ENCODE results near the gene SALL1. TPM values are rescaled to one million over a fixed set of nuclear protein-coding genes. Genes with fewer than 3 reads are reported as not detected.
A peak's percentile ranks its signal among the peaks of the same experiment; 100 is the strongest.

SALL1 gene
- total and polyA plus RNA-seq, 2 of the 13 experiments (the other 11 are each of a cell fraction or from before 2014, with no cell fraction given) = 6.6 to 12.3 TPM

GRCh38 chr16:51097729-51098128, 53.3 kb downstream of the SALL1 start:
- no peak for ATAC-seq
- intact Hi-C loops (cut with micrococcal nuclease; ENCODE audit: unreplicated experiment) = no loop called here
- H2AFZ ChIP-seq (ENCODE audit: low read length) = no peak overlapping the region
- CTCF ChIA-PET (ENCODE audit: low intra/inter-chr PET ratio, low total read pairs) = no interaction called here
- in situ Hi-C loops (cut with HindIII; ENCODE audit: extremely low pct_ligation_motif_present, low pct_unique_long_range_greater_than_20kb) = no loop called here
- no peak overlapping the region for H3K27ac ChIP-seq (ENCODE audit: extremely low read length, insufficient read depth, low read length)
- no peak overlapping the region for H3K4me3 ChIP-seq (replicated peaks in 1 of 3; ENCODE audit: insufficient read depth in 1 of 3, low read depth in 2 of 3, low read length in 3 of 3)
- no peaks in the 10 kb centered on the region for H3K79me2 ChIP-seq (ENCODE audit: insufficient read depth, low read length)
- peaks cover 42% of the 10 kb centered on the region for H3K4me1 ChIP-seq (ENCODE audit: insufficient read depth, low read length)
- no peak overlapping the region for H3K9ac ChIP-seq (ENCODE audit: insufficient read depth, low read depth, low read length)
- H3K27me3 ChIP-seq (ENCODE audit: control insufficient read depth in 1 of 2, insufficient read depth in 2 of 2, low read length in 2 of 2) = no peaks in the 10 kb centered on the region
- no peak for FAIRE-seq
- POLR2A ChIA-PET = no interaction called here
- H4K20me1 ChIP-seq (ENCODE audit: insufficient read depth, low read length) = no peaks in the 10 kb centered on the region
- H3K36me3 ChIP-seq (replicated peaks in 1 of 2; ENCODE audit: control insufficient read depth in 1 of 2, insufficient read depth in 2 of 2, low read length in 2 of 2) = no peaks in the 10 kb centered on the region
- 84% methylated on average over 2 of the region's 2 CpGs for WGBS (ENCODE audit: low lambda C conversion rate)
- no TSS peak for BruUV-seq (replicated peaks)
- no peak for DNase-seq (ENCODE audit: low spot score)
- no peaks in the 10 kb centered on the region for H3K9me3 ChIP-seq (ENCODE audit: low read length)
- TF ChIP-seq ARHGAP35 (CRISPR knock-in tag; IDR thresholded peaks at IDR 0.05; ENCODE audit: borderline replicate concordance) (no peak), ZBTB10 (CRISPR knock-in tag; IDR thresholded peaks at IDR 0.05; ENCODE audit: borderline replicate concordance) (no peak), SNAPC2 (CRISPR knock-in tag; IDR thresholded peaks at IDR 0.05) (no peak)
- no peak overlapping the region for H3K4me2 ChIP-seq (ENCODE audit: low read depth, low read length)

- FAIRE-seq (peak; percentile 66), ATAC-seq (peak; percentile 79), DNase-seq (ENCODE audit: low spot score) (peak; percentile 32)
- Histone ChIP-seq H4K20me1 (ENCODE audit: insufficient read depth, low read length) (no peaks in the 10 kb centered on the region), H3K79me2 (ENCODE audit: insufficient read depth, low read length) (no peaks in the 10 kb centered on the region), H3K27ac (ENCODE audit: extremely low read length, insufficient read depth, low read length) (peak overlapping the region; percentile 49), H3K27me3 (ENCODE audit: control insufficient read depth in 1 of 2, insufficient read depth in 2 of 2, low read length in 2 of 2) (no peaks in the 10 kb centered on the region), H3K9ac (ENCODE audit: insufficient read depth, low read depth, low read length) (0 out of 2 replicates have a peak overlapping the region, but pooled peaks have one; percentile 0), H2AFZ (ENCODE audit: low read length) (no peak overlapping the region), H3K4me2 (ENCODE audit: low read depth, low read length) (peak overlapping the region; percentile 75), H3K4me3 (replicated peaks in 1 of 3; ENCODE audit: insufficient read depth in 1 of 3, low read depth in 2 of 3, low read length in 3 of 3) (peak overlapping the region; percentile 42 to 56 (median 48); a peak in 5 of 6 replicates), H3K4me1 (ENCODE audit: insufficient read depth, low read length) (peaks cover 42% of the 10 kb centered on the region), H3K9me3 (ENCODE audit: low read length) (no peaks in the 10 kb centered on the region), H3K36me3 (replicated peaks in 1 of 2; ENCODE audit: control insufficient read depth in 1 of 2, insufficient read depth in 2 of 2, low read length in 2 of 2) (no peaks in the 10 kb centered on the region)
- CTCF ChIA-PET (ENCODE audit: low intra/inter-chr PET ratio, low total read pairs) = no interaction called here
- in situ Hi-C loops (cut with HindIII; ENCODE audit: extremely low pct_ligation_motif_present, low pct_unique_long_range_greater_than_20kb) = no loop called here
- POLR2A ChIA-PET = interaction anchor here (0.6 to 1.7 kb wide), 7 partner anchors 11 to 139 kb away, joined by 3 to 11 read pairs (median 5); no protein-coding TSS in a partner anchor
- TSS peak; percentile 79 for BruUV-seq (replicated peaks)
- WGBS (ENCODE audit: low lambda C conversion rate) = 8% methylated on average over 16 of the region's 16 CpGs
- intact Hi-C loops (cut with micrococcal nuclease; ENCODE audit: unreplicated experiment) = no loop called here
- TF ChIP-seq HNF4A (CRISPR knock-in tag; IDR thresholded peaks at IDR 0.05) = 0 out of 2 replicates have a peak, but pooled peaks have one; percentile 27
- TF ChIP-seq ZNF512B (CRISPR knock-in tag; IDR thresholded peaks at IDR 0.05; ENCODE audit: borderline replicate concordance) = no peak
- TF ChIP-seq FOXO1 (CRISPR knock-in tag; IDR thresholded peaks at IDR 0.05) = no peak
- peak; percentile 25; the same call in 1 of the 2 replicates for TF ChIP-seq SALL1 (CRISPR knock-in tag; IDR thresholded peaks at IDR 0.05)
- no peak for TF ChIP-seq ZNF260 (CRISPR knock-in tag; IDR thresholded peaks at IDR 0.05; ENCODE audit: borderline replicate concordance, low read depth)
- TF ChIP-seq ZMYM2 (CRISPR knock-in tag; IDR thresholded peaks at IDR 0.05) = peak; percentile 37; the same call in 1 of the 2 replicates
- TF ChIP-seq SNAI1 (CRISPR knock-in tag; IDR thresholded peaks at IDR 0.05; ENCODE audit: borderline replicate concordance) = 0 out of 2 replicates have a peak, but pooled peaks have one; percentile 9
- TF ChIP-seq XRCC5 (optimal IDR thresholded peaks at IDR 0.05; ENCODE audit: low read length) = peak; percentile 74
- TF ChIP-seq GATAD2A (CRISPR knock-in tag; IDR thresholded peaks at IDR 0.05) = peak; percentile 8; the same call in 1 of the 2 replicates
Observed at GRCh38 chr16:51095890-51096626, 55.0 kb downstream of the SALL1 start.

Data from HepG2 (cell line).